GM12878 (cell line): Measurements from ENCODE around the gene HID1. TPM values are rescaled to one million over a fixed set of nuclear protein-coding genes. Genes with fewer than 3 reads are reported as not detected.

Experiments used
- ATAC-seq: fragments of 200-7000 bp; cut with Tn5 transposase; 3 replicates; pipeline ENCODE4 v1.9.1; 2020; ENCODE audit warnings: mild to moderate bottlenecking, moderate library complexity
- BruUV-seq: library from RNA; stranded (reverse); fragments of 400-500 nt; replicated peaks from 2 replicates; lab custom pipeline; 2021; lab: Mats Ljungman, UMichigan
- CTCF ChIA-PET: fragments of 300-600 bp; sonication (Branson Sonifier 250); formaldehyde crosslinking; extraction: SDS; loops from one replicate; lab custom pipeline; 2021; ENCODE audit warnings: inconsistent platforms; lab: Yijun Ruan, JAX
- POLR2A ChIA-PET: fragments of 350-600 bp; formaldehyde crosslinking; extraction: SDS; loops from one replicate; lab custom pipeline; 2021; ENCODE audit warnings: inconsistent platforms; lab: Charles Lee
- RAD21 ChIA-PET: fragments of 300-600 bp; sonication (Branson Sonifier 250); formaldehyde crosslinking; loops from one replicate; lab custom pipeline; 2023; ENCODE audit warnings: antibody characterized with exemption; ENCODE audit not compliant: unreplicated experiment; lab: Charles Lee
- SMC1A ChIA-PET: fragments of 300-600 bp; sonication (Branson Sonifier 250); formaldehyde crosslinking; loops from one replicate; lab custom pipeline; 2023; ENCODE audit not compliant: unreplicated experiment, uncharacterized antibody; lab: Charles Lee
- DNase-seq: peaks from one replicate; pipeline ENCODE4 v3.0.0-alpha.2; 2011; ENCODE audit warnings: low read depth, low spot score
- FAIRE-seq: peaks from 3 replicates; lab custom pipeline; 2011; peaks lifted over from hg19 to GRCh38; lab: Jason Lieb, UNC
- H2AFZ ChIP-seq: 2 replicates; pipeline ENCODE4 v1.6.0; 2011; ENCODE audit warnings: low read depth, low read length, control low read depth; ENCODE audit not compliant: control insufficient read depth
- H3K27ac ChIP-seq: 2 replicates; pipeline ENCODE4 v1.5.1; 2011; ENCODE audit warnings: control low read depth; ENCODE audit not compliant: control insufficient read depth, insufficient read depth
- H3K27me3 ChIP-seq, 2 experiments: replicated peaks in 1 of 2; 2 replicates each; pipeline versions ENCODE4 v1.6.0 to v1.6.1; 2011; ENCODE audit warnings: low read length in 1 of 2; ENCODE audit not compliant: control insufficient read depth in 2 of 2, insufficient read depth in 2 of 2
- H3K36me3 ChIP-seq, 2 experiments: 2 replicates each; pipeline ENCODE4 v1.5.1; 2011; ENCODE audit warnings: low read length in 1 of 2; ENCODE audit not compliant: control insufficient read depth in 2 of 2, insufficient read depth in 2 of 2
- H3K4me1 ChIP-seq: 2 replicates; pipeline ENCODE4 v1.6.1; 2011; ENCODE audit warnings: mild to moderate bottlenecking, low read length, moderate library complexity, mixed read lengths; ENCODE audit not compliant: control insufficient read depth, insufficient read depth
- H3K4me2 ChIP-seq: 2 replicates; pipeline ENCODE4 v1.6.0; 2011; ENCODE audit warnings: control low read depth; ENCODE audit not compliant: control insufficient read depth, insufficient read depth
- H3K4me3 ChIP-seq: fragments of 200-600 bp; sonication (generic); 2 replicates; pipeline ENCODE4 v1.5.1; 2016
- H3K79me2 ChIP-seq: 2 replicates; pipeline ENCODE4 v1.6.0; 2011; ENCODE audit warnings: low read length; ENCODE audit not compliant: control insufficient read depth, insufficient read depth
- H3K9ac ChIP-seq: 2 replicates; pipeline ENCODE4 v1.8.0; 2011; ENCODE audit warnings: low read length, control low read depth, mixed read lengths; ENCODE audit not compliant: control insufficient read depth, insufficient read depth
- H3K9me3 ChIP-seq: replicated peaks from 3 replicates; pipeline ENCODE4 v1.5.1; 2011; ENCODE audit warnings: mild to moderate bottlenecking, low read length; ENCODE audit not compliant: control insufficient read depth, insufficient read depth
- H4K20me1 ChIP-seq: 2 replicates; pipeline ENCODE4 v1.6.0; 2011; ENCODE audit not compliant: control insufficient read depth, insufficient read depth
- EGR1 ChIP-seq, 2 experiments: IDR thresholded peaks; 1 replicate in 1 of 2; 2 replicates in 1 of 2; pipeline ENCODE4 v1.6.1; 2011 to 2012; ENCODE audit warnings: low read depth in 2 of 2, low read length in 2 of 2, borderline replicate concordance in 1 of 2, mild to moderate bottlenecking in 1 of 2, moderate library complexity in 1 of 2
- NFXL1 ChIP-seq: fragments of 450-650 bp; IDR thresholded peaks from 2 replicates; pipeline ENCODE4 v1.6.1; 2017; ENCODE audit warnings: antibody characterized with exemption, mild to moderate bottlenecking, borderline replicate concordance
- NFYA ChIP-seq: IDR thresholded peaks from 2 replicates; pipeline ENCODE4 v1.6.1; 2011; ENCODE audit warnings: low read depth, mild to moderate bottlenecking, low read length, improper control_type of control experiment, borderline replicate concordance
- NR2C1 ChIP-seq: fragments of 450-650 bp; IDR thresholded peaks from 2 replicates; pipeline ENCODE4 v1.6.1; 2017; ENCODE audit warnings: antibody characterized with exemption, mild to moderate bottlenecking, moderate library complexity
- NR2F1 ChIP-seq: fragments of 450-650 bp; conservative IDR thresholded peaks from 2 replicates; pipeline ENCODE4 v1.6.1; 2017; ENCODE audit warnings: mild to moderate bottlenecking
- RAD51 ChIP-seq: fragments of 450-650 bp; IDR thresholded peaks from 2 replicates; pipeline ENCODE4 v1.6.1; 2016; ENCODE audit warnings: moderate library complexity, mild to moderate bottlenecking, inconsistent platforms
- SIN3A ChIP-seq: IDR thresholded peaks from 2 replicates; pipeline ENCODE4 v1.6.1; 2012; ENCODE audit warnings: low read depth, low read length, improper control_type of control experiment
- WGBS: methylation state at CpG from one replicate; pipeline ENCODE4 v1.1.6; 2016; ENCODE audit warnings: low lambda C conversion rate; ENCODE audit not compliant: insufficient replicate concordance, insufficient coverage; ENCODE audit errors: missing lambda C conversion rate; 5-methylcytosine and 5-hydroxymethylcytosine counted together
- in situ Hi-C: fragments of 300-500 bp; cut with MboI; formaldehyde crosslinking; loops from 9 replicates; pipeline ENCODE4 v1.14.3; 2018; ENCODE audit warnings: mixed read lengths
- intact Hi-C: fragments of 100-400 bp; cut with micrococcal nuclease; formaldehyde crosslinking; loops from one replicate; pipeline ENCODE4 v1.14.2; 2022; ENCODE audit not compliant: unreplicated experiment
- polyA plus RNA-seq, 11 experiments: library from polyadenylated mRNA; depleted of rRNA in 4 of 11; unstranded in 6 of 11; stranded (reverse) in 5 of 11; fragments of >200 nt; fragmentation: Nextera tagmentation in 4 of 11; fragmentation: Illumina TruSeq in 1 of 11; extraction: Ambion mirVana in 4 of 11; extraction: Trizol in 1 of 11; gene quantifications; 1 replicate in 1 of 11; 2 replicates in 10 of 11; pipeline versions ENCODE4 v1.2.1 to v1.2.3, GENCODE V29; 2011 to 2016; ENCODE audit warnings: inconsistent platforms in 2 of 11, missing spikeins in 2 of 11, low read depth in 1 of 11
- total RNA-seq, 4 experiments: library from RNA; depleted of rRNA in 3 of 4; stranded (reverse); fragments of >200 nt in 3 of 4; fragmentation: Illumina TruSeq in 1 of 4; extraction: Trizol in 1 of 4; gene quantifications; 2 replicates each; pipeline versions ENCODE4 v1.2.1 to v1.2.3, GENCODE V29; 2013 to 2021
- TF ChIP-seq, protein P1 (sequence below): IDR thresholded peaks from 2 replicates; pipeline ENCODE4 v1.6.1; 2011; ENCODE audit warnings: low read depth, mild to moderate bottlenecking, low read length, moderate library complexity, borderline replicate concordance; ENCODE audit errors: extremely low read depth
- TF ChIP-seq, protein P2 (sequence below): IDR thresholded peaks from 2 replicates; pipeline ENCODE4 v1.6.1; 2012; ENCODE audit warnings: low read depth, low read length, improper control_type of control experiment
- TF ChIP-seq, protein P3 (sequence below): fragments of 450-650 bp; formaldehyde crosslinking; IDR thresholded peaks from 2 replicates; pipeline ENCODE4 v1.4.0; 2020; ENCODE audit warnings: mild to moderate bottlenecking, moderate library complexity
- TF ChIP-seq, protein P4 (sequence below): fragments of 450-650 bp; IDR thresholded peaks from 2 replicates; pipeline ENCODE4 v1.6.1; 2016; ENCODE audit warnings: mild to moderate bottlenecking

HID1 gene
- total and polyA plus RNA-seq, 10 of the 15 experiments (the other 5 are each of a cell fraction or from before 2014, with no cell fraction given), result 0.04 to 0.77 (median 0.32) TPM; not detected in 2

GRCh38 chr17:74903034-74903433 lies 69.5 kb downstream of the HID1 start:
- no peak overlapping the region for H3K4me2 ChIP-seq
- no peak overlapping the region for H3K9ac ChIP-seq
- WGBS, result 59% methylated on average over 9 of the region's 9 CpGs
- no peaks in the 10 kb centered on the region for H4K20me1 ChIP-seq
- FAIRE-seq, result no peak
- TF ChIP-seq NR2F1, result no peak
- no peak for TF ChIP-seq RAD51
- no peak for TF ChIP-seq NFYA
- TF ChIP-seq, protein P1, sequence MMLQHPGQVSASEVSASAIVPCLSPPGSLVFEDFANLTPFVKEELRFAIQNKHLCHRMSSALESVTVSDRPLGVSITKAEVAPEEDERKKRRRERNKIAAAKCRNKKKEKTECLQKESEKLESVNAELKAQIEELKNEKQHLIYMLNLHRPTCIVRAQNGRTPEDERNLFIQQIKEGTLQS, result no peak
- TF ChIP-seq EGR1 (IDR thresholded peaks at IDR 0.05; ENCODE audit: borderline replicate concordance in 1 of 2, low read depth in 2 of 2, low read length in 2 of 2), result no peak
- TF ChIP-seq, protein P2, sequence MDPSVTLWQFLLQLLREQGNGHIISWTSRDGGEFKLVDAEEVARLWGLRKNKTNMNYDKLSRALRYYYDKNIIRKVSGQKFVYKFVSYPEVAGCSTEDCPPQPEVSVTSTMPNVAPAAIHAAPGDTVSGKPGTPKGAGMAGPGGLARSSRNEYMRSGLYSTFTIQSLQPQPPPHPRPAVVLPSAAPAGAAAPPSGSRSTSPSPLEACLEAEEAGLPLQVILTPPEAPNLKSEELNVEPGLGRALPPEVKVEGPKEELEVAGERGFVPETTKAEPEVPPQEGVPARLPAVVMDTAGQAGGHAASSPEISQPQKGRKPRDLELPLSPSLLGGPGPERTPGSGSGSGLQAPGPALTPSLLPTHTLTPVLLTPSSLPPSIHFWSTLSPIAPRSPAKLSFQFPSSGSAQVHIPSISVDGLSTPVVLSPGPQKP, result no peak
- TF ChIP-seq, protein P3, sequence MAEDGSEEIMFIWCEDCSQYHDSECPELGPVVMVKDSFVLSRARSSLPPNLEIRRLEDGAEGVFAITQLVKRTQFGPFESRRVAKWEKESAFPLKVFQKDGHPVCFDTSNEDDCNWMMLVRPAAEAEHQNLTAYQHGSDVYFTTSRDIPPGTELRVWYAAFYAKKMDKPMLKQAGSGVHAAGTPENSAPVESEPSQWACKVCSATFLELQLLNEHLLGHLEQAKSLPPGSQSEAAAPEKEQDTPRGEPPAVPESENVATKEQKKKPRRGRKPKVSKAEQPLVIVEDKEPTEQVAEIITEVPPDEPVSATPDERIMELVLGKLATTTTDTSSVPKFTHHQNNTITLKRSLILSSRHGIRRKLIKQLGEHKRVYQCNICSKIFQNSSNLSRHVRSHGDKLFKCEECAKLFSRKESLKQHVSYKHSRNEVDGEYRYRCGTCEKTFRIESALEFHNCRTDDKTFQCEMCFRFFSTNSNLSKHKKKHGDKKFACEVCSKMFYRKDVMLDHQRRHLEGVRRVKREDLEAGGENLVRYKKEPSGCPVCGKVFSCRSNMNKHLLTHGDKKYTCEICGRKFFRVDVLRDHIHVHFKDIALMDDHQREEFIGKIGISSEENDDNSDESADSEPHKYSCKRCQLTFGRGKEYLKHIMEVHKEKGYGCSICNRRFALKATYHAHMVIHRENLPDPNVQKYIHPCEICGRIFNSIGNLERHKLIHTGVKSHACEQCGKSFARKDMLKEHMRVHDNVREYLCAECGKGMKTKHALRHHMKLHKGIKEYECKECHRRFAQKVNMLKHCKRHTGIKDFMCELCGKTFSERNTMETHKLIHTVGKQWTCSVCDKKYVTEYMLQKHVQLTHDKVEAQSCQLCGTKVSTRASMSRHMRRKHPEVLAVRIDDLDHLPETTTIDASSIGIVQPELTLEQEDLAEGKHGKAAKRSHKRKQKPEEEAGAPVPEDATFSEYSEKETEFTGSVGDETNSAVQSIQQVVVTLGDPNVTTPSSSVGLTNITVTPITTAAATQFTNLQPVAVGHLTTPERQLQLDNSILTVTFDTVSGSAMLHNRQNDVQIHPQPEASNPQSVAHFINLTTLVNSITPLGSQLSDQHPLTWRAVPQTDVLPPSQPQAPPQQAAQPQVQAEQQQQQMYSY (CRISPR knock-in tag), result no peak
- no peak for TF ChIP-seq NFXL1
- TF ChIP-seq, protein P4, sequence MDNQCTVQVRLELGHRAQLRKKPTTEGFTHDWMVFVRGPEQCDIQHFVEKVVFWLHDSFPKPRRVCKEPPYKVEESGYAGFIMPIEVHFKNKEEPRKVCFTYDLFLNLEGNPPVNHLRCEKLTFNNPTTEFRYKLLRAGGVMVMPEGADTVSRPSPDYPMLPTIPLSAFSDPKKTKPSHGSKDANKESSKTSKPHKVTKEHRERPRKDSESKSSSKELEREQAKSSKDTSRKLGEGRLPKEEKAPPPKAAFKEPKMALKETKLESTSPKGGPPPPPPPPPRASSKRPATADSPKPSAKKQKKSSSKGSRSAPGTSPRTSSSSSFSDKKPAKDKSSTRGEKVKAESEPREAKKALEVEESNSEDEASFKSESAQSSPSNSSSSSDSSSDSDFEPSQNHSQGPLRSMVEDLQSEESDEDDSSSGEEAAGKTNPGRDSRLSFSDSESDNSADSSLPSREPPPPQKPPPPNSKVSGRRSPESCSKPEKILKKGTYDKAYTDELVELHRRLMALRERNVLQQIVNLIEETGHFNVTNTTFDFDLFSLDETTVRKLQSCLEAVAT, result no peak
- no peak for TF ChIP-seq SIN3A
- TF ChIP-seq NR2C1, result no peak
- intact Hi-C loops (no loop called here), in situ Hi-C loops (no loop called here)
- ChIA-PET POLR2A (no interaction called here), CTCF (interaction anchor here (1.6 kb wide), 1 partner anchor 58 kb away, joined by 4 read pairs; no protein-coding TSS in a partner anchor), SMC1A (no interaction called here), RAD21 (no interaction called here)
- H3K36me3 ChIP-seq, result no peaks in the 10 kb centered on the region
- H3K9me3 ChIP-seq, result no peaks in the 10 kb centered on the region
- no peak for ATAC-seq
- no peaks in the 10 kb centered on the region for H3K4me1 ChIP-seq
- DNase-seq, result no peak
- H3K79me2 ChIP-seq, result no peaks in the 10 kb centered on the region
- no peak overlapping the region for H3K27ac ChIP-seq
- no TSS peak for BruUV-seq
- H2AFZ ChIP-seq, result no peak overlapping the region
- H3K27me3 ChIP-seq, result peaks cover 1 to 3% of the 10 kb centered on the region in 2 experiments; a peak in 2 of 4 replicates
- no peak overlapping the region for H3K4me3 ChIP-seq
